BE2C (cell line): ENCODE measurements around the gene CDK15.
A peak's percentile ranks its signal among the peaks of the same experiment; 100 is the strongest.

Experiments used
- DNase-seq: peaks from one replicate; pipeline ENCODE4 v3.0.0-alpha.2; 2020
- H3K27me3 ChIP-seq: fragments of 250-450 bp; sonication (Bioruptor Pico); 2 replicates; pipeline ENCODE4 v1.5.1; 2020; ENCODE audit warnings: mild to moderate bottlenecking
- H3K36me3 ChIP-seq: fragments of 250-450 bp; sonication (Bioruptor Pico); 2 replicates; pipeline ENCODE4 v1.5.1; 2020; ENCODE audit warnings: mild to moderate bottlenecking
- H3K4me1 ChIP-seq: fragments of 250-450 bp; sonication (Bioruptor Pico); 2 replicates; pipeline ENCODE4 v1.5.1; 2020
- H3K4me3 ChIP-seq: 2 replicates; pipeline ENCODE4 v1.5.1; 2011; ENCODE audit warnings: low read depth, low read length
- H3K9me3 ChIP-seq: fragments of 250-450 bp; sonication (Bioruptor Pico); 2 replicates; pipeline ENCODE4 v1.5.1; 2020
- TF ChIP-seq, protein P1 (sequence below): IDR thresholded peaks from 2 replicates; pipeline ENCODE4 v1.5.1; 2012; ENCODE audit warnings: mild to moderate bottlenecking, low read depth, low read length

The CDK15 gene

DNA sequence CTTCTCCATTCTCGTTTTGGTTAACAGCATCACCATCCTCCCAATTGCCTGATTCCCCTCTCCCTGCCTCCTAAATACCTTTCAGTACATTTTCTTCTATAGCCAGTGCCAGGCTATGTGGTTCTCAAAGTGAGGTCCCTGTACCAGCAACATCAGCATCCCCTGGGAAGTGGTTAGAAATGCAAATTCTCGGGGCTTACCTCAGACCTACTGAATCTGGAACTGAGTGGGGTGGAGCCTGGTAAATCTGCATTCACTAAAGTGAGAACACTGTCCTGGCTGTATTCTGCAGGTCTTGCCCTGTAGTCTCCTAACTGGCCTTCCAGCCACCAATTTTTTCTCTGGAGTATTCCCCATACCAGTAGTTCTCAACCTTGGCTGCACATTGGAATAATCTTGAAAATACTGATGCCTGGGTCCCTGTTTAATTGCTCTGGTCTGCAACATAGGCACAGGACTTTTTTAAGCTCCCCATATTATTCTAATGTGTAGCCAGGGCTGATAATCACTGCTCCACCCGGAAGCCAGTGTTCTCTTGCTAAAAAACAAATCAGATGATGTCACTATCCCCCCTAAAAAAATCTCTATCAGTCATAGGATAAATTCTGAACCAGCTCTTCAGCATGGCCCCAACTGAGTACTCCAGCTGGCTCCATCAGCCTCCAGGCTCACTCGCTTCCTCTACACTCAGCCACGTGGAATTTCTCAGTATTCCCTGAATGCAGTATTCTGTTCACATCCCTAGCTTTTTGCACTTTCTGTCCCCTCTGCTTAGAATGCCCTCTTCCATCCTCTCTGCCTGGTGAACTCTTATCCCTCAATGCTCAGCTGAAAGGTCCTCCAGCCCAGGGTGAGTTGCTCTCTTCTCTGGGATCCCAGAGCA is 98.4 kb downstream of the CDK15 start:
- H3K27me3 ChIP-seq = no peaks in the 10 kb centered on the region
- no peak overlapping the region for H3K4me3 ChIP-seq
- H3K9me3 ChIP-seq = no peaks in the 10 kb centered on the region
- DNase-seq = no peak
- H3K36me3 ChIP-seq = no peaks in the 10 kb centered on the region
- H3K4me1 ChIP-seq = peaks cover 6% of the 10 kb centered on the region
- TF ChIP-seq, protein P1, sequence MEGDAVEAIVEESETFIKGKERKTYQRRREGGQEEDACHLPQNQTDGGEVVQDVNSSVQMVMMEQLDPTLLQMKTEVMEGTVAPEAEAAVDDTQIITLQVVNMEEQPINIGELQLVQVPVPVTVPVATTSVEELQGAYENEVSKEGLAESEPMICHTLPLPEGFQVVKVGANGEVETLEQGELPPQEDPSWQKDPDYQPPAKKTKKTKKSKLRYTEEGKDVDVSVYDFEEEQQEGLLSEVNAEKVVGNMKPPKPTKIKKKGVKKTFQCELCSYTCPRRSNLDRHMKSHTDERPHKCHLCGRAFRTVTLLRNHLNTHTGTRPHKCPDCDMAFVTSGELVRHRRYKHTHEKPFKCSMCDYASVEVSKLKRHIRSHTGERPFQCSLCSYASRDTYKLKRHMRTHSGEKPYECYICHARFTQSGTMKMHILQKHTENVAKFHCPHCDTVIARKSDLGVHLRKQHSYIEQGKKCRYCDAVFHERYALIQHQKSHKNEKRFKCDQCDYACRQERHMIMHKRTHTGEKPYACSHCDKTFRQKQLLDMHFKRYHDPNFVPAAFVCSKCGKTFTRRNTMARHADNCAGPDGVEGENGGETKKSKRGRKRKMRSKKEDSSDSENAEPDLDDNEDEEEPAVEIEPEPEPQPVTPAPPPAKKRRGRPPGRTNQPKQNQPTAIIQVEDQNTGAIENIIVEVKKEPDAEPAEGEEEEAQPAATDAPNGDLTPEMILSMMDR = no peak

GRCh38 chr2:201906777-201907562 is 100.6 kb downstream of the CDK15 start:
- no peak overlapping the region for H3K4me3 ChIP-seq
- no peaks in the 10 kb centered on the region for H3K27me3 ChIP-seq
- H3K4me1 ChIP-seq = peaks cover 6% of the 10 kb centered on the region
- TF ChIP-seq, protein P1 = no peak
- no peaks in the 10 kb centered on the region for H3K36me3 ChIP-seq
- no peaks in the 10 kb centered on the region for H3K9me3 ChIP-seq
- peak; percentile 18 for DNase-seq

DNA sequence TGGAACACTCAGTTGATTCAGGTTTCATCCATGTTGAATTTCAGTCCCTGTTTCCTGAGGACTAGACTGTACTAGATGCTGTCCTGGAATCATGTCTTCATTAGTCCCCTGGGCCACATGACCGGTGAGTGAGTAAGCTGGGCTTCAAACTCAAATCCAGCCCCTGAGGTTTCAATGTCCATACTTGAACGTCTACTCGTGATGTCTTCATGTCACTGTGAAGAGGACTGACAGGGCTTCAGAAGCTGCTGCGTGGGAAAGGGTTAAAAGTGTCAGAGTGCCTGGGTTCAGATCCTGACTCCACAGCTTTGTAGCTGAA is 101.2 kb downstream of the CDK15 start:
- TF ChIP-seq, protein P1 = no peak
- no peak for DNase-seq
- Histone ChIP-seq H3K27me3 (no peaks in the 10 kb centered on the region), H3K9me3 (no peaks in the 10 kb centered on the region), H3K36me3 (no peaks in the 10 kb centered on the region), H3K4me3 (no peak overlapping the region), H3K4me1 (peaks cover 6% of the 10 kb centered on the region)

DNA sequence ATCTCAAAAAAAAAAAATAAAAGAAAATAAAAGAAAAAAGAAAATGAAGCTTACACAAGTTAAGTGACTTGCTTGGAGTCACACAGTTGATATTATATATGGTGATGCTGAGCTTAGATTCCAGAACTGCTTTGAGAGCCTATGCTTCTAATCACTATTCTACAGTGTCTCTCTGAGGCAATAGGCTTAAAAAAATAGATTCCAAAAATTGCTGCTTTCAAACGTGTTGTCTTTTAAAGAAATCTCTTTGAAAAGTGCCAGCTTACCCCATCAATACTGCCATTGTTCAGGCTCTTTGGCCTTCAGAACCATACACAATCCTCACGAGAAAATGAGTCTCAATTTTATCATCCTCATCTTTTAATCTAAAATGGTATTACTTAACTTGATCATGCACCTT is 102.6 kb downstream of the CDK15 start:
- H3K27me3 ChIP-seq = no peaks in the 10 kb centered on the region
- DNase-seq = no peak
- no peaks in the 10 kb centered on the region for H3K9me3 ChIP-seq
- H3K4me3 ChIP-seq = no peak overlapping the region
- H3K36me3 ChIP-seq = no peaks in the 10 kb centered on the region
- H3K4me1 ChIP-seq = peaks cover 6% of the 10 kb centered on the region
- TF ChIP-seq, protein P1 = no peak

DNA sequence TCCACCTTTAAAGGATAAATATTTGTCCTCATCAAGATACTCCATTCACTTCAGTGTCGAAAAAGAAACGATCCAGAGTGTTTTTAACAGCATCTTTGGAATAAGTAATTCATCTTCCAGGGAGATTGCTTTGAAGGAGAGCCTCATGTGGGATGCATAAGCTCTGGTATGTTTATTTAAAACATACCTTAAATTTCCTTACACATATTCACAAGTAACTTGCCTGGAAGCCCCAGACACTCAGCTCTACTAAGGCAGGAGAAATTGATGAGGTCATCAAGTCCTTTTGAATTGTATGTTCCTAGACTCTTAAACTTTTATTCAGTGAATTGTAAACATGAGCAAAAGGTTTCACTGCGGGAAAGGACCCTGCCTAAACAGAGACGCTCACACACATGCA is 103.0 kb downstream of the CDK15 start:
- TF ChIP-seq, protein P1 = no peak
- Histone ChIP-seq H3K36me3 (no peaks in the 10 kb centered on the region), H3K4me1 (peaks cover 6% of the 10 kb centered on the region), H3K9me3 (no peaks in the 10 kb centered on the region), H3K27me3 (no peaks in the 10 kb centered on the region), H3K4me3 (no peak overlapping the region)
- DNase-seq = no peak

DNA sequence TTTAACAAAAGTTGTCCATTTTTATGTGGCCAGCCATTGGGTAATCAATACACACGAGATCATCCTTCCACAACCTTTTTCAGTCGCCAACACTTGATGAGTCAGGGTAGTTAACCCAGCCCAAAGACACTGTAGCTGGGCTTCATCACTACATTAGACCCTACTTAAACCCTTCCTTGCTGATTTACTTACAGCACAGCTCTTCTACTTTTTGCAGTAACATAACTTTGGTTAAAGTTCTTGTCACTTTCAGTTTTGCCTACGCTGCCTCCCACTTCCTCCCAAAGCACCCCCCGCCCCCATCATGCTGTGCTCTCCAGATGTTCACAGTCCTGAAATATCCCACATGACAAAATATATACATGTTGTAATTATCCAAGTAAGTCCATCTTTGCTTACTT is 103.6 kb downstream of the CDK15 start:
- TF ChIP-seq, protein P1 = no peak
- H3K4me3 ChIP-seq = no peak overlapping the region
- H3K27me3 ChIP-seq = no peaks in the 10 kb centered on the region
- H3K36me3 ChIP-seq = no peaks in the 10 kb centered on the region
- H3K9me3 ChIP-seq = no peaks in the 10 kb centered on the region
- H3K4me1 ChIP-seq = peaks cover 6% of the 10 kb centered on the region
- DNase-seq = no peak
